Fibroblast of lung (primary cell): ENCODE data around the gene ZNF862.

Experiments used
- EZH2 ChIP-seq: IDR thresholded peaks from 2 replicates; pipeline ENCODE4 v1.5.1; 2012; ENCODE audit warnings: low read length, control low read depth, mild to moderate bottlenecking; ENCODE audit errors: missing control alignments
- TF ChIP-seq, protein P1 (sequence below), 2 donors: IDR thresholded peaks in 1 of 2; conservative IDR thresholded peaks in 1 of 2; 1 replicate in 1 of 2; 2 replicates in 1 of 2; pipeline ENCODE4 v1.5.1; 2011 to 2012; ENCODE audit warnings: low read length in 2 of 2, control low read depth in 1 of 2, inconsistent platforms in 1 of 2, low read depth in 1 of 2, mild to moderate bottlenecking in 1 of 2

GRCh38 chr7:149865437-149865836, 27.3 kb downstream of the ZNF862 start:
- TF ChIP-seq, protein P1, sequence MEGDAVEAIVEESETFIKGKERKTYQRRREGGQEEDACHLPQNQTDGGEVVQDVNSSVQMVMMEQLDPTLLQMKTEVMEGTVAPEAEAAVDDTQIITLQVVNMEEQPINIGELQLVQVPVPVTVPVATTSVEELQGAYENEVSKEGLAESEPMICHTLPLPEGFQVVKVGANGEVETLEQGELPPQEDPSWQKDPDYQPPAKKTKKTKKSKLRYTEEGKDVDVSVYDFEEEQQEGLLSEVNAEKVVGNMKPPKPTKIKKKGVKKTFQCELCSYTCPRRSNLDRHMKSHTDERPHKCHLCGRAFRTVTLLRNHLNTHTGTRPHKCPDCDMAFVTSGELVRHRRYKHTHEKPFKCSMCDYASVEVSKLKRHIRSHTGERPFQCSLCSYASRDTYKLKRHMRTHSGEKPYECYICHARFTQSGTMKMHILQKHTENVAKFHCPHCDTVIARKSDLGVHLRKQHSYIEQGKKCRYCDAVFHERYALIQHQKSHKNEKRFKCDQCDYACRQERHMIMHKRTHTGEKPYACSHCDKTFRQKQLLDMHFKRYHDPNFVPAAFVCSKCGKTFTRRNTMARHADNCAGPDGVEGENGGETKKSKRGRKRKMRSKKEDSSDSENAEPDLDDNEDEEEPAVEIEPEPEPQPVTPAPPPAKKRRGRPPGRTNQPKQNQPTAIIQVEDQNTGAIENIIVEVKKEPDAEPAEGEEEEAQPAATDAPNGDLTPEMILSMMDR (conservative IDR thresholded peaks at IDR 0.05 in 1 of 2, IDR thresholded peaks at IDR 0.05 in 1 of 2; ENCODE audit: low read depth in 1 of 2, low read length in 2 of 2), result no peak
- no peak for TF ChIP-seq EZH2
